Sigmoid colon (tissue), 7 donors: Measurements from ENCODE around the gene GAREM1. TPM values are rescaled to one million over a fixed set of nuclear protein-coding genes. Genes with fewer than 3 reads are reported as not detected.

Experiments used
- DNase-seq: peaks from one replicate; pipeline ENCODE4 v3.0.0-alpha.2; 2019
- H3K27ac ChIP-seq, 4 donors: fragments of 200-600 bp; sonication (generic); one replicate each; pipeline ENCODE4 v1.5.1; 2016 to 2019; ENCODE audit warnings: mild to moderate bottlenecking in 1 of 4
- H3K27me3 ChIP-seq, 3 donors: fragments of 200-600 bp; sonication (generic); one replicate each; pipeline ENCODE4 v1.5.1; 2019; ENCODE audit warnings: mild to moderate bottlenecking in 1 of 3
- H3K36me3 ChIP-seq, 4 donors: fragments of 200-600 bp; sonication (generic); one replicate each; pipeline ENCODE4 v1.5.1; 2016 to 2019
- H3K4me1 ChIP-seq, 4 donors: fragments of 200-600 bp; sonication (generic); one replicate each; pipeline ENCODE4 v1.5.1; 2017 to 2019
- H3K4me3 ChIP-seq, 4 donors: fragments of 200-600 bp; sonication (generic); one replicate each; pipeline ENCODE4 v1.5.1; 2017 to 2019; ENCODE audit warnings: mild to moderate bottlenecking in 2 of 4, moderate library complexity in 1 of 4
- H3K9me3 ChIP-seq, 4 donors: fragments of 200-600 bp in 3 of 4; sonication (generic) in 3 of 4; one replicate each; pipeline versions ENCODE4 v1.5.1 to v1.6.1; 2013 to 2019
- CTCF ChIP-seq, 4 experiments: fragments of 450-650 bp in 3 of 4; fragments of 200-600 bp in 1 of 4; IDR thresholded peaks; one replicate each; pipeline ENCODE4 v1.5.1; 2016 to 2019; ENCODE audit warnings: antibody characterized with exemption in 4 of 4, mild to moderate bottlenecking in 3 of 4, moderate library complexity in 2 of 4
- EP300 ChIP-seq, 4 donors: sonication (generic); formaldehyde crosslinking; IDR thresholded peaks; one replicate each; pipeline ENCODE4 v1.6.1; 2017; ENCODE audit warnings: antibody characterized with exemption in 4 of 4
- POLR2A ChIP-seq, 2 donors: fragments of 450-650 bp; IDR thresholded peaks; one replicate each; pipeline ENCODE4 v1.6.1; 2016; ENCODE audit warnings: antibody characterized with exemption in 2 of 2, mild to moderate bottlenecking in 2 of 2, moderate library complexity in 2 of 2
- POLR2AphosphoS5 ChIP-seq, 4 donors: sonication (generic); formaldehyde crosslinking; IDR thresholded peaks; one replicate each; pipeline ENCODE4 v1.6.1; 2017; ENCODE audit warnings: antibody characterized with exemption in 4 of 4
- WGBS, 2 donors: extraction: QIAGEN DNeasy Blood & Tissue Kit; methylation state at CpG; one replicate each; pipeline ENCODE4 v1.1.7; 2013; 5-methylcytosine and 5-hydroxymethylcytosine counted together
- intact Hi-C: fragments of 100-400 bp; cut with DNase I; formaldehyde crosslinking; loops from one replicate; pipeline ENCODE4 v1.15.1; 2023
- polyA plus RNA-seq, 3 donors: library from polyadenylated mRNA; stranded (reverse); fragments of 200-250 nt; gene quantifications; one replicate each; pipeline ENCODE4 v1.2.3, GENCODE V29; 2013
- total RNA-seq, 4 donors: library from RNA; depleted of rRNA; stranded (reverse); fragments of >200 nt; gene quantifications; one replicate each; pipeline ENCODE4 v1.1.0, GENCODE V29; 2016
- donor health status: healthy with polysubstance abuse.
- donor health status: Bipolar disorder and iron deficiency.
- donor health status: healthy.

GAREM1 gene
- total and polyA plus RNA-seq, 7 donors, result 4.9 to 11.8 (median 6.6) TPM

GRCh38 chr18:32362484-32362883 lies 108.2 kb downstream of the GAREM1 start:
- intact Hi-C loops, result no loop called here
- H3K27ac ChIP-seq, result no peak overlapping the region
- 78 to 80% methylated on average over 1 of the region's 1 CpG for WGBS, 2 donors
- TF ChIP-seq CTCF (IDR thresholded peaks at IDR 0.05) (no peak), POLR2A (IDR thresholded peaks at IDR 0.05) (no peak), POLR2AphosphoS5 (IDR thresholded peaks at IDR 0.05) (no peak), EP300 (IDR thresholded peaks at IDR 0.05) (no peak)
- H3K9me3 ChIP-seq, result no peaks in the 10 kb centered on the region
- no peaks in the 10 kb centered on the region for H3K27me3 ChIP-seq
- no peaks in the 10 kb centered on the region for H3K36me3 ChIP-seq
- peaks cover 0 to 14% (median 2%) of the 10 kb centered on the region in 4 donors for H3K4me1 ChIP-seq
- no peak overlapping the region for H3K4me3 ChIP-seq
- DNase-seq, result no peak

GRCh38 chr18:32360682-32361345 lies 109.9 kb downstream of the GAREM1 start:
- Histone ChIP-seq H3K9me3 (no peaks in the 10 kb centered on the region), H3K36me3 (no peaks in the 10 kb centered on the region), H3K4me1 (no peaks in the 10 kb centered on the region), H3K4me3 (no peak overlapping the region), H3K27ac (peak overlapping the region in 1 of 4 donors; percentile 7), H3K27me3 (no peaks in the 10 kb centered on the region)
- TF ChIP-seq EP300 (IDR thresholded peaks at IDR 0.05) (no peak), CTCF (IDR thresholded peaks at IDR 0.05) (no peak), POLR2AphosphoS5 (IDR thresholded peaks at IDR 0.05) (no peak), POLR2A (IDR thresholded peaks at IDR 0.05) (no peak)
- intact Hi-C loops, result no loop called here
- DNase-seq, result no peak
- 84 to 89% methylated on average over 4 of the region's 4 CpGs for WGBS, 2 donors

- intact Hi-C loops, result no loop called here
- peaks cover 0 to 7% (median 0%) of the 10 kb centered on the region in 4 donors for H3K4me1 ChIP-seq
- DNase-seq, result no peak
- no peaks in the 10 kb centered on the region for H3K36me3 ChIP-seq
- TF ChIP-seq POLR2A (IDR thresholded peaks at IDR 0.05), result no peak
- TF ChIP-seq EP300 (IDR thresholded peaks at IDR 0.05), result no peak
- TF ChIP-seq CTCF (IDR thresholded peaks at IDR 0.05), result no peak
- no peak for TF ChIP-seq POLR2AphosphoS5 (IDR thresholded peaks at IDR 0.05)
- no peaks in the 10 kb centered on the region for H3K9me3 ChIP-seq
- WGBS, 2 donors, result 85 to 93% methylated on average over 9 of the region's 9 CpGs
- H3K27ac ChIP-seq, result no peak overlapping the region
- no peaks in the 10 kb centered on the region for H3K27me3 ChIP-seq
- H3K4me3 ChIP-seq, result no peak overlapping the region
These were observed 112.2 kb downstream of the GAREM1 start for GRCh38 chr18:32358529-32358928.

GRCh38 chr18:32358075-32358474 lies 112.6 kb downstream of the GAREM1 start:
- Histone ChIP-seq H3K27ac (no peak overlapping the region), H3K9me3 (no peaks in the 10 kb centered on the region), H3K4me1 (peaks cover 0 to 7% (median 0%) of the 10 kb centered on the region in 4 donors), H3K4me3 (no peak overlapping the region), H3K36me3 (no peaks in the 10 kb centered on the region), H3K27me3 (no peaks in the 10 kb centered on the region)
- WGBS, 2 donors, result 82 to 83% methylated on average over 8 of the region's 8 CpGs
- no peak for DNase-seq
- TF ChIP-seq POLR2A (IDR thresholded peaks at IDR 0.05), result no peak
- TF ChIP-seq POLR2AphosphoS5 (IDR thresholded peaks at IDR 0.05), result no peak
- TF ChIP-seq EP300 (IDR thresholded peaks at IDR 0.05), result no peak
- no peak for TF ChIP-seq CTCF (IDR thresholded peaks at IDR 0.05)
- intact Hi-C loops, result no loop called here

GRCh38 chr18:32355896-32356295 lies 114.8 kb downstream of the GAREM1 start:
- intact Hi-C loops, result no loop called here
- H3K4me3 ChIP-seq, result no peak overlapping the region
- peaks cover 0 to 16% (median 10%) of the 10 kb centered on the region in 4 donors for H3K4me1 ChIP-seq
- TF ChIP-seq POLR2A (IDR thresholded peaks at IDR 0.05) (no peak), EP300 (IDR thresholded peaks at IDR 0.05) (no peak), CTCF (IDR thresholded peaks at IDR 0.05) (no peak), POLR2AphosphoS5 (IDR thresholded peaks at IDR 0.05) (no peak)
- no peaks in the 10 kb centered on the region for H3K9me3 ChIP-seq
- no peaks in the 10 kb centered on the region for H3K36me3 ChIP-seq
- peak overlapping the region in 1 of 4 donors; percentile 41 for H3K27ac ChIP-seq
- WGBS, 2 donors, result 40 to 72% methylated on average over 1 of the region's 1 CpG
- H3K27me3 ChIP-seq, result no peaks in the 10 kb centered on the region
- DNase-seq, result no peak
